SKM-1 (cell line): Measurements from ENCODE around the gene CPEB4.

Experiments used
- DNase-seq: peaks from one replicate; lab custom pipeline; 2025; ENCODE audit not compliant: unreplicated experiment; lab: John Stamatoyannopoulos, UW

CPEB4 gene

GRCh38 chr5:173971681-173972345, 83.7 kb downstream of the CPEB4 start:
- no peak for DNase-seq

DNA sequence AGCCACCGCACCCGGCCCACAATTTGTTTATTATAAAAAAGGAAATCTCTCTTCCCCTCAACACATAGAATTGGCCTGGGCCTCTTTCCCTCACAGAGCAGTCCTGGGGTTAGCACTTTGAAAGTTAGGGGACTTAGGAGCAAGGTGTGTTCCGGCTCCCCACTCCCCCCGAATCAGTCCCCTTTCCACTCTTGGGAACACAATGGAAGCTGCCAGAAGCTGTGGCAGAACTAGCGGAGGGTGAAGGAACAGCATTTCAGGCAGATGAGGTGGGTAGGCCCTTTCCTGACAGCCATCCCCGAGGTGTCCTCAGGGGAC, 84.4 kb downstream of the CPEB4 start:
- no peak for DNase-seq

DNA sequence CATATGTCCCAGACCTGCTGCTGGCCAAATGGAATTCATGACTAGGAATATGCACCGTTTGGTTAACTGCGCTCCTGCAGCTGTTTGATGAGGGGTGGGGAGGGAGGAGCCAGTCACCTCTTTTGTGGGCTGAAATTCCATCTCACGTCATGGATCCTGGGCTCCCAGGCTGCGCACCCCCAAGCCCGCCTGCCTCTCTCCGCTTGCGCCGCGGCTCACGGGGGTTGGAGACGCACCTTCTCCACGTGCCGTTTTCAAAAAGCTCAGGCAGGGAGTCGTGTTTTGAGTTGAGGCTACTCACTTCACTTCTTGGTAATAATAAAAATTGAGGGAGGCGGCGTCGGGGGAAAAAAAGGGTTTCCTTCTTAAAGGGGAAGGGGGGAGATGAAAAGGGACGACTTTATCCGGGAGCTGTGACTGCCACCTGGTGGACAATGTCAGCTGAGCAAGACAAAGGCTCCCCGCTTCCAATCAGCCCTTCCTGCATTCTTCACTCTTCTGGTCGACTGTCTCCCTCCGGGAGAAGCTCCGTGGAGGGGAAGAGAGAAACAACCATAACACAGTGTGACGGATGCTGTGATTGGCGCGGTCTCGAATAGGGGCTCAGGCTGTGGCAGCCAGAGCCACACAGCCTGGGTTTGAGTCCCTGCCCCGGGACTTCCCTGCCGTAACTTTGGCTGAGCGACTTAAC, 84.9 kb downstream of the CPEB4 start:
- peak; percentile 69 for DNase-seq

- no peak for DNase-seq
Observed at GRCh38 chr5:173973616-173973969, 85.4 kb downstream of the CPEB4 start.

DNA sequence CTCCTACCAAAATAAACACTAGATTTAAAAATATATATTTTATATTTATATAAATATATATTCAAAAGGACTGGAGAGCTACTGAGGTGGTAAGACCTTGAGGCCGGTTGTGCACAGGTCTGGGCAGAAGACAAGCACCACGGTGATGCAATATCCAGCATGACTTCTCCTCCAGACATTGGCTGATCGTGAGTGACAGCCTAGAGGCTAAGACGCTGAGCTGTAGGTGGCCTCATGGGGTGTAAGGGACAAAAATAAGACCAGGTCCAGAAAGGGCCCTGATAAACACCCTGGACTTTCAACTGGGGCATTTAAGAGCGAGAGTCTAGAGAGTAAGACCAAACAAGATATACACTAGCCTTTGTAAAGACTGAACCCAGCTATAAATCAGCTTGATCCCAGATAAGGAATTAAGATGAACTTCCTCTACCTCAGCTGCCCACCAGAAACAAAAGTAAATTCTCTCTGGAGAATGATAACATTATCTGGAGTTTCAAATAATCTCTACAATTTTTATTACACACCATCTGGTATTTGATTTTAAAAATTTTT, 86.6 kb downstream of the CPEB4 start:
- DNase-seq: no peak

DNA sequence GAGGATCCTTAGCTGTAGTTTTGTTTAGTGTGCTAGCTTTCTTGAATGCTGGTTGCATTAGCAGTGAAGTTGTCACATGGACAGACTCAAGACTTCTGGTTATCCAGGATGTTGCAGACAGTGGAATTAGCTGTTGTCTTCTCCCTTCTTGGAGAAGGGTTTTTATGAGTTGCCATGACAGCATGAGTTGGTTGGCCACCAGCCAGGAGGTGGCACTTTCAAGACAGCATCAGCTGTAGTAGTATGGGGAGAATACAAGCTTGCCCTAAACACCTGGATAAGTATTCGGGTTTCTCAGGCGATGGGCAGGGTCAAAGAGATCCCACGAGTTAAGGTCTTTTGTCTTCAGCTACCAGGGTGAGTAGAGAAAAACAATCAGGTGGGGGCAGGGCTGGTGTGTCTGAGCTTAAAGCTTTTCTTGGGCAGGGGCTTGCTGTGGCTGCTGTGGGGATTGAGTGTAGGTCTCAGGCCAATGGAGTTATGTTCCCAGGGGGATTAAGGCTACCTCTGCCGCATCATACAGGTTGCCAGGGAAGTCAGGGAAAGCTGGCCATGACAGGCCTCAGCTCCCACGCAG, 93.1 kb downstream of the CPEB4 start:
- DNase-seq: no peak

DNA sequence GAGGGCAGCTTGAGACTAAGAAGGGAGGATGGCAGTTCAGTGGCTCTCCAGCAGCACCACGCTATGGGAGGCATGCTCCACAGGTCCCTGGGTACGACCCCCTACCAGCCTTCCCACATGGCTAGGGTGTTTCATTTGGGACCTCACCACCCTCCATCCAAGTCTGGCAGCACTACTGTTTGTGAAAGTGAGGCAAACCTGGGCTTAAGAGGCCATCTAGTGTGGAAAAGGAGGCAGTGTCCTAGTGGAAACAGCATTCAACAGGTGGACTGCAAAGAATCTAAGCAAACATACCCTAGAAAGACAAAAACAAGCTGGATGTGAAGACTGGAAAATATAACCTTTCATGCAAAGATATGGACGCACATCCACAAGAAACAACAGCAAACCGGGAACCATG, 96.1 kb downstream of the CPEB4 start:
- DNase-seq: no peak

- no peak for DNase-seq
Observed at GRCh38 chr5:173988554-173989431, 100.6 kb downstream of the CPEB4 start, which contains the start of gene C5orf47. Gene C5orf47, plus strand, starts transcription at chr5:173989170. Its CDS starts 94 bp downstream, at chr5:173989264.

- DNase-seq: no peak
Observed at GRCh38 chr5:173989432-173990082, 101.4 kb downstream of the CPEB4 start.

- no peak for DNase-seq
Observed at GRCh38 chr5:173997331-173997730, 109.2 kb downstream of the CPEB4 start.

- no peak for DNase-seq
Observed at GRCh38 chr5:173998531-173998930, 110.4 kb downstream of the CPEB4 start.

DNA sequence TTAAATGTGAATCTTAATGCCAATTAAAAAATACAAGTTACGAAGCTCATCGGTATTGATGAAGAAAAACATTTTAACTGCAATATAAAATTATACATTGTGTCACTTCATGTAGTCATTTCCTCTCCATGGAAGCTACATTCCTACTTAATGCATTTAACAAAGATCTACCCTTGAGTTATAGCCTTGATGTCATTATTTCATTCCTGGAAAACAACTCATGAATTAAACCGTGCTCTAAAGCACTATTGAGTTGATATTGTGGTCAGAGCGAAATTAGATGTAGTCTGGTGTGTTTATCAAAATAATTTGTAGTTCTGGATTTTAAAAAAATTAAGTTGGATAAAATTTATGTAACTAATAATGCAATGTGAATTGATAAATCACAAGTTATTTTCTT, 111.9 kb downstream of the CPEB4 start:
- DNase-seq: no peak

GRCh38 chr5:174003795-174004194, 115.6 kb downstream of the CPEB4 start:
- DNase-seq: no peak

DNA sequence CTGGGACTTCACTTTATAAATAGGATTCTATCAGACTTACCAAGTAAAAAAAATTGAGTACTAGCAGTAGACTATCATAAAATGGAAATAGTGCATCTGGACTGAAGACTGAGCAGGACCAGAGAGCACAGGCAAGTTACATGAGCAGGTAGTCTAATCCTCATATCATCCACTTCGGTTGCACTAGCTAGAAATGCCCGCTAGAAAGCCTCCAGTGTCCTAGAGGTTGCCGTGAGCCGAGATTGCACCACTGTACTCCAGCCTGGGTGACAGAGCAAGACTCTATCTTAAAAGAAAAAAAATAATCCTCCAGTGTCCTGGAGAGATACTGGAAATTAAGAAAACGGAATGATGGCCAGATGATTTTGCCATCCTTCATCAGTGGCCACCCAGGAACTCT, 120.8 kb downstream of the CPEB4 start:
- DNase-seq: no peak

DNA sequence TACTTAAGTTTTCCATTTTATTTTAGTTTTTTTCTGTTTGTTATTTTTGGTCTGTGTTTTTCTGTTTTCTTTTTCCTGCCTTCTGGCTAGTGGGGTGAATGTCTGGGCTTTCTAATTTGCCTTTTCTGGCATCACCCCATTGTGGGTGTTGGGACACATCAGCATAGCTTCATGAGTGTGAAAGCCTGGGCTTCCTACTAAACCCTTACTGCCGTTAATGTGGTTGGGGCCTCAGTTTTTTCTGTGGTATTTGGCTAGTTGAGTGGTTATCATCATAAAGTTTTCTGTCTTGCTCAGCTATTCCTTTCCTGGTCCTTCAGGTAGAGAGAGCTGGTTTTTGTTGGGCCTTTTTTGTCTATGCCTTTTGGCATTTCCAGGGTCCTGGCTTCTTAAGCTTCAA, 122.2 kb downstream of the CPEB4 start:
- no peak for DNase-seq

GRCh38 chr5:174011441-174011840, 123.3 kb downstream of the CPEB4 start:
- no peak for DNase-seq
